HCT116 (cell line): ENCODE measurements around the gene ADAMTSL2. TPM values are rescaled to one million over a fixed set of nuclear protein-coding genes. Genes with fewer than 3 reads are reported as not detected.

Source experiments
- ATAC-seq: fragments of 200-7000 bp; cut with Tn5 transposase; 2 replicates; pipeline ENCODE4 v1.9.1; 2020; ENCODE audit warnings: mild to moderate bottlenecking, moderate library complexity
- BruUV-seq: library from RNA; stranded (reverse); fragments of 400-500 nt; replicated peaks from 2 replicates; lab custom pipeline; 2021; lab: Mats Ljungman, UMichigan
- CTCF ChIA-PET: fragments of 300-600 bp; sonication (Branson Sonifier 250); formaldehyde crosslinking; loops from one replicate; lab custom pipeline; 2021; ENCODE audit warnings: antibody characterized with exemption; lab: Charles Lee
- POLR2A ChIA-PET: fragments of 300-600, 350-600 bp; sonication (Branson Sonifier 250); formaldehyde crosslinking; loops from one replicate; lab custom pipeline; 2021; ENCODE audit warnings: antibody characterized with exemption; lab: Charles Lee
- RAD21 ChIA-PET, 2 experiments: fragments of 300-600 bp; sonication (Branson Sonifier 250); formaldehyde crosslinking; loops; one replicate each; lab custom pipeline; 2023; ENCODE audit warnings: low total read pairs in 2 of 2; ENCODE audit not compliant: uncharacterized antibody in 2 of 2, unreplicated experiment in 2 of 2, low non-redundant PET in 1 of 2; lab: Charles Lee
- DNase-seq: peaks from one replicate; pipeline ENCODE4 v3.0.0-alpha.2; 2010; ENCODE audit warnings: low read depth, low spot score
- H2AFZ ChIP-seq: fragments of 200-600 bp; shearing (Covaris generic), sonication (generic); 2 replicates; pipeline ENCODE4 v1.6.1; 2017; ENCODE audit warnings: low read depth, mixed run types, mixed read lengths, antibody characterized with exemption, low read length; ENCODE audit not compliant: poor library complexity, severe bottlenecking
- H3K27ac ChIP-seq: 2 replicates; pipeline ENCODE4 v1.5.1; 2012; ENCODE audit warnings: low read depth, low read length
- H3K27me3 ChIP-seq: fragments of 200-600 bp; sonication (generic); 2 replicates; pipeline ENCODE4 v1.6.1; 2016; ENCODE audit warnings: mixed run types, low read length, mixed read lengths; ENCODE audit not compliant: insufficient read depth
- H3K36me3 ChIP-seq, 2 experiments: fragments of 200-500 bp in 1 of 2; fragments of 200-600 bp in 1 of 2; sonication (Bioruptor generic) in 1 of 2; sonication (generic) in 1 of 2; 2 replicates each; pipeline versions ENCODE4 v1.5.1 to v1.6.1; 2014 to 2016; ENCODE audit warnings: low read length in 2 of 2, inconsistent platforms in 1 of 2, mixed read lengths in 1 of 2, mixed run types in 1 of 2; ENCODE audit not compliant: insufficient read depth in 2 of 2, control insufficient read depth in 1 of 2
- H3K4me1 ChIP-seq, 2 experiments: fragments of 200-600 bp in 1 of 2; sonication (generic) in 1 of 2; 2 replicates each; pipeline versions ENCODE4 v1.5.1 to v1.6.1; 2012 to 2017; ENCODE audit warnings: low read length in 2 of 2, inconsistent platforms in 1 of 2, mild to moderate bottlenecking in 1 of 2, mixed read lengths in 1 of 2, mixed run types in 1 of 2, moderate library complexity in 1 of 2; ENCODE audit not compliant: insufficient read depth in 2 of 2, control insufficient read depth in 1 of 2
- H3K4me2 ChIP-seq: fragments of 200-600 bp; sonication (generic); 2 replicates; pipeline ENCODE4 v1.6.1; 2017; ENCODE audit warnings: mixed run types, low read length, mixed read lengths
- H3K4me3 ChIP-seq, 2 experiments: fragments of 200-600 bp in 1 of 2; sonication (generic) in 1 of 2; replicated peaks in 1 of 2; 2 replicates each; pipeline ENCODE4 v1.5.1; 2011 to 2016; ENCODE audit warnings: low read length in 2 of 2, control low read depth in 1 of 2, low read depth in 1 of 2, mild to moderate bottlenecking in 1 of 2, mixed read lengths in 1 of 2, mixed run types in 1 of 2
- H3K79me2 ChIP-seq: fragments of 200-600 bp; sonication (generic); 2 replicates; pipeline ENCODE4 v1.6.1; 2017; ENCODE audit warnings: mild to moderate bottlenecking, mixed run types, low read length, moderate library complexity, mixed read lengths; ENCODE audit not compliant: insufficient read depth
- H3K9ac ChIP-seq: fragments of 200-600 bp; sonication (generic); 2 replicates; pipeline ENCODE4 v1.6.1; 2016; ENCODE audit warnings: low read length, mixed read lengths
- H3K9me2 ChIP-seq: fragments of 200-600 bp; sonication (generic), shearing (Covaris generic); 2 replicates; pipeline ENCODE4 v1.6.1; 2017; ENCODE audit warnings: mixed run types, mild to moderate bottlenecking, moderate library complexity; ENCODE audit not compliant: insufficient read depth
- H3K9me3 ChIP-seq, 2 experiments: fragments of 200-500 bp in 1 of 2; fragments of 200-600 bp in 1 of 2; sonication (Bioruptor generic) in 1 of 2; sonication (generic) in 1 of 2; 2 replicates each; pipeline ENCODE4 v1.6.1; 2014 to 2017; ENCODE audit warnings: low read length in 2 of 2, mixed read lengths in 2 of 2, inconsistent platforms in 1 of 2, low read depth in 1 of 2, mild to moderate bottlenecking in 1 of 2, mixed run types in 1 of 2, moderate library complexity in 1 of 2; ENCODE audit not compliant: control insufficient read depth in 1 of 2, insufficient read depth in 1 of 2
- H4K20me1 ChIP-seq: fragments of 200-600 bp; sonication (generic), shearing (Covaris generic); 2 replicates; pipeline ENCODE4 v1.6.1; 2017; ENCODE audit warnings: mixed run types, mild to moderate bottlenecking, moderate library complexity; ENCODE audit not compliant: insufficient read depth
- ATF3 ChIP-seq: IDR thresholded peaks from 2 replicates; pipeline ENCODE4 v1.6.1; 2012
- CEBPB ChIP-seq: IDR thresholded peaks from 2 replicates; pipeline ENCODE4 v1.6.1; 2012; ENCODE audit warnings: low read depth
- CTCF ChIP-seq, 3 experiments: fragments of 200-600 bp in 1 of 3; sonication (generic) in 1 of 3; IDR thresholded peaks in 2 of 3; conservative IDR thresholded peaks in 1 of 3; 2 replicates each; pipeline ENCODE4 v1.5.1; 2012 to 2017; ENCODE audit warnings: low read depth in 2 of 3, low read length in 2 of 3, antibody characterized with exemption in 1 of 3, borderline replicate concordance in 1 of 3, control low read depth in 1 of 3, mild to moderate bottlenecking in 1 of 3, mixed read lengths in 1 of 3, mixed run types in 1 of 3, moderate library complexity in 1 of 3; ENCODE audit not compliant: insufficient read depth in 1 of 3
- EGR1 ChIP-seq: IDR thresholded peaks from 2 replicates; pipeline ENCODE4 v1.6.1; 2012; ENCODE audit warnings: low read depth
- ELF1 ChIP-seq: IDR thresholded peaks from 2 replicates; pipeline ENCODE4 v1.6.1; 2012; ENCODE audit warnings: low read depth, borderline replicate concordance
- EZH2 ChIP-seq: fragments of 200-600 bp; sonication (generic); IDR thresholded peaks from 2 replicates; pipeline ENCODE4 v1.6.1; 2017; ENCODE audit warnings: antibody characterized with exemption, mixed run types
- FOSL1 ChIP-seq: IDR thresholded peaks from 2 replicates; pipeline ENCODE4 v1.6.1; 2012; ENCODE audit warnings: low read depth
- JUND ChIP-seq: IDR thresholded peaks from 2 replicates; pipeline ENCODE4 v1.6.1; 2012
- POLR2A ChIP-seq: IDR thresholded peaks from 2 replicates; pipeline ENCODE4 v1.7.0; 2011; ENCODE audit warnings: borderline replicate concordance; ENCODE audit not compliant: insufficient read depth, insufficient read length; ENCODE audit errors: extremely low read depth
- RAD21 ChIP-seq: IDR thresholded peaks from 2 replicates; pipeline ENCODE4 v1.6.1; 2012; ENCODE audit warnings: low read depth, mild to moderate bottlenecking
- REST ChIP-seq: IDR thresholded peaks from 2 replicates; pipeline ENCODE4 v1.6.1; 2012; ENCODE audit warnings: low read depth
- SIN3A ChIP-seq: IDR thresholded peaks from 2 replicates; pipeline ENCODE4 v1.6.1; 2012; ENCODE audit warnings: low read depth
- TCF7L2 ChIP-seq: IDR thresholded peaks from 2 replicates; pipeline ENCODE4 v1.7.0; 2011; ENCODE audit warnings: borderline replicate concordance, inconsistent platforms; ENCODE audit not compliant: insufficient read depth, insufficient read length; ENCODE audit errors: extremely low read depth
- ZBTB33 ChIP-seq: IDR thresholded peaks from 2 replicates; pipeline ENCODE4 v1.6.1; 2011; ENCODE audit warnings: mild to moderate bottlenecking, low read length, moderate library complexity; ENCODE audit not compliant: insufficient replicate concordance; ENCODE audit errors: extremely low read depth
- ZFX ChIP-seq: fragments of 450-650 bp; IDR thresholded peaks from 2 replicates; pipeline ENCODE4 v1.6.1; 2017
- ZNF274 ChIP-seq: fragments of 200-500 bp; sonication (Bioruptor generic); IDR thresholded peaks from 2 replicates; pipeline ENCODE4 v1.6.1; 2014; ENCODE audit warnings: mild to moderate bottlenecking, low read depth, low read length, inconsistent platforms
- intact Hi-C: fragments of 100-400 bp; cut with micrococcal nuclease; formaldehyde crosslinking; loops from 2 replicates; pipeline ENCODE4 v1.10.0; 2022
- total RNA-seq: library from RNA; stranded (reverse); gene quantifications from one replicate; pipeline ENCODE4 v1.2.1, GENCODE V29; 2021; ENCODE audit not compliant: unreplicated experiment
- TF ChIP-seq, protein P1 (sequence below): IDR thresholded peaks from 2 replicates; pipeline ENCODE4 v1.6.1; 2012

The ADAMTSL2 gene
- total RNA-seq, 1 experiment from 2014 or later = not detected

DNA sequence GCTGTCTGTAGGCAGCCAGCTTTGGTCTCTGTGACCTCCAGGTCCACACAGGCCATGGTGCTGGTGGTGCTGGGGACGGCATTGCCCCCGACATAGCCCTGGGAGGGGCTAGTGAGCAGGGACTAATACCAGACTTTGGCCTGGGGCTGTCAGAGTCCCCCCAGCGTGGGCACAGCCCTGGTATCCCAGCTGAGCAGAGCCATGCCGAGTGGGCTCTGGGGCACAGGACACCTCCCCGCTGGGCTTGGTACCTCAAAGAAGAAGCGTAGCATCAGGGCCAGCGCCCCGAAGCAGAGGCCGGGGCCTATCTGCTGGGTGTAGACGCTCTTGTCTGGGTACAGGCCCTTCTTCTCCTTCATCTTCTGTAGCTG, 19.3 kb upstream of the ADAMTSL2 start:
- Histone ChIP-seq H3K9ac (no peak overlapping the region), H4K20me1 (no peaks in the 10 kb centered on the region), H3K9me2 (no peaks in the 10 kb centered on the region), H3K4me1 (no peaks in the 10 kb centered on the region; a peak in 1 of 4 replicates)
- intact Hi-C loops = no loop called here
- TF ChIP-seq ZBTB33 (no peak), ZFX (no peak), EZH2 (no peak), SIN3A (no peak), EGR1 (no peak), FOSL1 (no peak), POLR2A (no peak), ELF1 (no peak), JUND (no peak), CEBPB (no peak), RAD21 (no peak), TCF7L2 (no peak), REST (no peak), ATF3 (no peak), CTCF (IDR thresholded peaks at IDR 0.05 in 2 of 3, conservative IDR thresholded peaks at IDR 0.05 in 1 of 3; ENCODE audit: borderline replicate concordance in 1 of 3, insufficient read depth in 1 of 3, low read depth in 2 of 3, low read length in 2 of 3) (no peak), ZNF274 (no peak)
- TF ChIP-seq, protein P1, sequence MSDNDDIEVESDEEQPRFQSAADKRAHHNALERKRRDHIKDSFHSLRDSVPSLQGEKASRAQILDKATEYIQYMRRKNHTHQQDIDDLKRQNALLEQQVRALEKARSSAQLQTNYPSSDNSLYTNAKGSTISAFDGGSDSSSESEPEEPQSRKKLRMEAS = no peak
- TF ChIP-seq, all 23 proteins: peak for 0
- no peaks in the 10 kb centered on the region for H3K79me2 ChIP-seq
- no peaks in the 10 kb centered on the region for H3K36me3 ChIP-seq
- BruUV-seq = no TSS peak
- H3K4me3 ChIP-seq = no peak overlapping the region
- H3K27me3 ChIP-seq = no peaks in the 10 kb centered on the region
- no peak for DNase-seq
- no peak overlapping the region for H3K27ac ChIP-seq
- ChIA-PET POLR2A (no interaction called here), CTCF (no interaction called here), RAD21 (no interaction called here)
- H3K9me3 ChIP-seq = no peaks in the 10 kb centered on the region
- ATAC-seq = no peak
- no peak overlapping the region for H2AFZ ChIP-seq
- H3K4me2 ChIP-seq = no peak overlapping the region
